GM23248 (cell line): ENCODE data around the gene CC2D1B.

Source experiments
- EZH2 ChIP-seq: fragments of 200-600 bp; sonication (generic); IDR thresholded peaks from 2 replicates; pipeline ENCODE4 v1.6.1; 2018; ENCODE audit warnings: antibody characterized with exemption, mild to moderate bottlenecking; ENCODE audit not compliant: insufficient read depth, poor library complexity, severe bottlenecking
- EZH2phosphoT487 ChIP-seq: fragments of 200-600 bp; sonication (generic); IDR thresholded peaks from 2 replicates; pipeline ENCODE4 v1.6.1; 2018; ENCODE audit warnings: antibody characterized with exemption, moderate library complexity, mild to moderate bottlenecking, low read depth; ENCODE audit not compliant: insufficient read depth

- TF ChIP-seq EZH2: no peak
- TF ChIP-seq EZH2phosphoT487: no peak
Measured at GRCh38 chr1:52321061-52321460, 44.9 kb downstream of the CC2D1B start.
